HepG2 (cell line): ENCODE measurements around the gene DDX24. TPM values are rescaled to one million over a fixed set of nuclear protein-coding genes. Genes with fewer than 3 reads are reported as not detected.

Experiments used
- ATAC-seq: fragments of 200-7000 bp; cut with Tn5 transposase; 3 replicates; pipeline ENCODE4 v1.9.1; 2020; ENCODE audit warnings: mild to moderate bottlenecking, moderate library complexity
- BruUV-seq: library from RNA; stranded (reverse); fragments of 400-500 nt; replicated peaks from 2 replicates; lab custom pipeline; 2021; lab: Mats Ljungman, UMichigan
- CTCF ChIA-PET: fragments of 300-600 bp; formaldehyde crosslinking; extraction: SDS; loops from one replicate; lab custom pipeline; 2021; ENCODE audit warnings: low total read pairs, inconsistent platforms, low intra/inter-chr PET ratio; lab: Yijun Ruan, JAX
- POLR2A ChIA-PET: fragments of 350-600 bp; sonication (Branson Sonifier 250); formaldehyde crosslinking; loops from one replicate; lab custom pipeline; 2020; ENCODE audit warnings: antibody characterized with exemption, inconsistent platforms; lab: Yijun Ruan, JAX
- DNase-seq: peaks from one replicate; pipeline ENCODE4 v3.0.0-alpha.2; 2015; ENCODE audit warnings: low spot score
- FAIRE-seq: peaks from 3 replicates; lab custom pipeline; 2011; peaks lifted over from hg19 to GRCh38; lab: Jason Lieb, UNC
- H2AFZ ChIP-seq: one replicate; pipeline ENCODE4 v1.6.1; 2011; ENCODE audit warnings: low read length, inconsistent platforms
- H3K27ac ChIP-seq: fragments of 300-600 bp; 3 replicates; pipeline ENCODE4 v1.8.0; 2011; ENCODE audit warnings: mixed run types, mild to moderate bottlenecking, mixed read lengths, low read length, inconsistent platforms; ENCODE audit not compliant: insufficient read depth; ENCODE audit errors: extremely low read length
- H3K27me3 ChIP-seq, 2 experiments: fragments of 200-600 bp in 1 of 2; 2 replicates in 1 of 2; 3 replicates in 1 of 2; pipeline versions ENCODE4 v1.6.0 to v1.8.0; 2011; ENCODE audit warnings: low read length in 2 of 2, mild to moderate bottlenecking in 2 of 2, moderate library complexity in 2 of 2, inconsistent platforms in 1 of 2; ENCODE audit not compliant: insufficient read depth in 2 of 2, control insufficient read depth in 1 of 2
- H3K36me3 ChIP-seq, 2 experiments: fragments of 200-600 bp in 1 of 2; replicated peaks in 1 of 2; 2 replicates in 1 of 2; 3 replicates in 1 of 2; pipeline versions ENCODE4 v1.5.1 to v1.8.0; 2011; ENCODE audit warnings: low read length in 2 of 2, inconsistent platforms in 1 of 2; ENCODE audit not compliant: insufficient read depth in 2 of 2, control insufficient read depth in 1 of 2
- H3K4me1 ChIP-seq: 2 replicates; pipeline ENCODE4 v1.5.1; 2012; ENCODE audit warnings: low read length, inconsistent platforms; ENCODE audit not compliant: insufficient read depth
- H3K4me2 ChIP-seq: 2 replicates; pipeline ENCODE4 v1.6.0; 2011; ENCODE audit warnings: low read depth, low read length, inconsistent platforms
- H3K4me3 ChIP-seq, 3 experiments: fragments of 200-600 bp in 1 of 3; sonication (generic), shearing (Covaris generic) in 1 of 3; replicated peaks in 1 of 3; 2 replicates each; pipeline ENCODE4 v1.5.1; 2011 to 2016; ENCODE audit warnings: low read length in 3 of 3, inconsistent platforms in 2 of 3, low read depth in 2 of 3, mild to moderate bottlenecking in 2 of 3, control low read depth in 1 of 3, mixed read lengths in 1 of 3; ENCODE audit not compliant: insufficient read depth in 1 of 3
- H3K79me2 ChIP-seq: one replicate; pipeline ENCODE4 v1.6.1; 2011; ENCODE audit warnings: low read length, inconsistent platforms; ENCODE audit not compliant: insufficient read depth
- H3K9ac ChIP-seq: 2 replicates; pipeline ENCODE4 v1.6.0; 2011; ENCODE audit warnings: mild to moderate bottlenecking, low read depth, low read length, inconsistent platforms; ENCODE audit not compliant: insufficient read depth
- H3K9me3 ChIP-seq: 2 replicates; pipeline ENCODE4 v1.5.1; 2012; ENCODE audit warnings: mild to moderate bottlenecking, low read length
- H4K20me1 ChIP-seq: 2 replicates; pipeline ENCODE4 v1.6.0; 2011; ENCODE audit warnings: inconsistent platforms, mild to moderate bottlenecking, low read length, moderate library complexity; ENCODE audit not compliant: insufficient read depth
- MNT ChIP-seq: fragments of 450-650 bp; IDR thresholded peaks from 2 replicates; pipeline ENCODE4 v1.6.1; 2016
- RNF219 ChIP-seq: sonication (generic); formaldehyde crosslinking; IDR thresholded peaks from 2 replicates; pipeline ENCODE4 v1.5.0; 2020; ENCODE audit warnings: mild to moderate bottlenecking, missing genetic modification reagents
- ZNF83 ChIP-seq: sonication (generic); formaldehyde crosslinking; IDR thresholded peaks from 2 replicates; pipeline ENCODE4 v1.4.0; 2020; ENCODE audit warnings: missing genetic modification reagents, mild to moderate bottlenecking, borderline replicate concordance
- WGBS: methylation state at CpG from one replicate; pipeline ENCODE4 v1.1.6; 2017; ENCODE audit warnings: low lambda C conversion rate; 5-methylcytosine and 5-hydroxymethylcytosine counted together
- in situ Hi-C: cut with HindIII; loops from 2 replicates; pipeline ENCODE4 v1.10.0; 2017; ENCODE audit warnings: low pct_unique_long_range_greater_than_20kb; ENCODE audit not compliant: extremely low pct_ligation_motif_present
- intact Hi-C: fragments of 100-400 bp; cut with micrococcal nuclease; formaldehyde crosslinking; loops from one replicate; pipeline ENCODE4 v1.10.0; 2022; ENCODE audit not compliant: unreplicated experiment
- polyA plus RNA-seq, 8 experiments: library from polyadenylated mRNA; depleted of rRNA in 3 of 8; stranded (reverse) in 7 of 8; unstranded in 1 of 8; fragments of >200 nt; fragmentation: Illumina TruSeq in 4 of 8; extraction: Trizol in 4 of 8; gene quantifications; 2 replicates each; pipeline versions ENCODE4 v1.2.1 to v1.2.3, GENCODE V29; 2011 to 2016; ENCODE audit warnings: low read depth in 4 of 8, missing spikeins in 1 of 8, mixed read lengths in 1 of 8; ENCODE audit not compliant: insufficient read depth in 1 of 8
- total RNA-seq, 5 experiments: library from RNA; depleted of rRNA; stranded (reverse); fragments of >200 nt; fragmentation: Illumina TruSeq; extraction: Trizol; gene quantifications; 2 replicates each; pipeline ENCODE4 v1.2.3, GENCODE V29; 2016; ENCODE audit warnings: low read depth in 1 of 5

The DDX24 gene
- total and polyA plus RNA-seq, 2 of the 13 experiments (the other 11 are each of a cell fraction or from before 2014, with no cell fraction given), result 67.3 to 149 TPM

GRCh38 chr14:94077111-94077821 is 3.7 kb downstream of the DDX24 start:
- TF ChIP-seq MNT (peak; percentile 50; the same call in 1 of the 2 replicates), RNF219 (CRISPR knock-in tag) (no peak), ZNF83 (CRISPR knock-in tag) (no peak)
- H4K20me1 ChIP-seq, result peaks cover 38% of the 10 kb centered on the region
- peak overlapping the region in 2 of 3 experiments; percentile 8; a peak in 4 of 6 replicates for H3K4me3 ChIP-seq
- FAIRE-seq, result no peak
- H3K9ac ChIP-seq, result peak overlapping the region; percentile 20; the same call in 1 of the 2 replicates
- ATAC-seq, result no peak
- POLR2A ChIA-PET, result no interaction called here
- in situ Hi-C loops (no loop called here), intact Hi-C loops (no loop called here)
- no peaks in the 10 kb centered on the region for H3K27me3 ChIP-seq
- peaks cover 58% of the 10 kb centered on the region for H3K4me1 ChIP-seq
- H3K79me2 ChIP-seq, result peaks cover 94% of the 10 kb centered on the region
- H3K4me2 ChIP-seq, result peak overlapping the region; percentile 79
- 70% methylated on average over 7 of the region's 7 CpGs for WGBS
- no TSS peak for BruUV-seq
- CTCF ChIA-PET, result no interaction called here
- H3K36me3 ChIP-seq, result peaks cover 3 to 22% of the 10 kb centered on the region in 2 experiments; a peak in 3 of 5 replicates
- H3K27ac ChIP-seq, result no peak overlapping the region
- no peak overlapping the region for H2AFZ ChIP-seq
- H3K9me3 ChIP-seq, result peaks cover 16% of the 10 kb centered on the region
- DNase-seq, result no peak
